ENCODE data around the gene MVD. TPM values are rescaled to one million over a fixed set of nuclear protein-coding genes. Genes with fewer than 3 reads are reported as not detected.

Gene MVD
- total RNA-seq, 1 donor from 2014 or later, result 78.1 TPM

- H3K9me3 Mint-ChIP-seq (ENCODE audit: low read depth), result no peaks in the 10 kb centered on the region
- no peak for TF ChIP-seq CTCF (IDR thresholded peaks at IDR 0.05; ENCODE audit: unreplicated experiment)
- peaks cover 14% of the 10 kb centered on the region for H3K36me3 Mint-ChIP-seq (ENCODE audit: insufficient read depth)
These were observed 36.2 kb downstream of the MVD start for GRCh38 chr16:88626646-88627045.

GRCh38 chr16:88624977-88625576 lies 37.8 kb downstream of the MVD start:
- Mint-ChIP-seq H3K27ac (no peak overlapping the region), H3K4me1 (ENCODE audit: low read depth) (no peaks in the 10 kb centered on the region), H3K27me3 (no peaks in the 10 kb centered on the region), H3K4me3 (ENCODE audit: low read depth) (no peak overlapping the region), H3K9me3 (ENCODE audit: low read depth) (no peaks in the 10 kb centered on the region), H3K36me3 (ENCODE audit: insufficient read depth) (peaks cover 11% of the 10 kb centered on the region)
- TF ChIP-seq CTCF (IDR thresholded peaks at IDR 0.05; ENCODE audit: unreplicated experiment), result no peak
- DNase-seq (ENCODE audit: low spot score, unreplicated experiment), result no peak

More at GRCh38 chr16:88626646-88627045, 36.2 kb downstream of the MVD start:
- Mint-ChIP-seq H3K4me1 (ENCODE audit: low read depth) (no peaks in the 10 kb centered on the region), H3K27ac (no peak overlapping the region), H3K27me3 (no peaks in the 10 kb centered on the region), H3K4me3 (ENCODE audit: low read depth) (no peak overlapping the region)
- no peak for DNase-seq (ENCODE audit: low spot score, unreplicated experiment)

- Mint-ChIP-seq H3K4me3 (ENCODE audit: low read depth) (no peak overlapping the region), H3K4me1 (ENCODE audit: low read depth) (no peaks in the 10 kb centered on the region), H3K9me3 (ENCODE audit: low read depth) (no peaks in the 10 kb centered on the region), H3K27me3 (no peaks in the 10 kb centered on the region), H3K36me3 (ENCODE audit: insufficient read depth) (peaks cover 11% of the 10 kb centered on the region), H3K27ac (no peak overlapping the region)
- no peak for TF ChIP-seq CTCF (IDR thresholded peaks at IDR 0.05; ENCODE audit: unreplicated experiment)
- no peak for DNase-seq (ENCODE audit: low spot score, unreplicated experiment)
These were observed 38.4 kb downstream of the MVD start for GRCh38 chr16:88624481-88624880.

- DNase-seq (ENCODE audit: low spot score, unreplicated experiment), result no peak
- Mint-ChIP-seq H3K4me3 (ENCODE audit: low read depth) (no peak overlapping the region), H3K27ac (no peak overlapping the region), H3K9me3 (ENCODE audit: low read depth) (no peaks in the 10 kb centered on the region), H3K4me1 (ENCODE audit: low read depth) (peaks cover 4% of the 10 kb centered on the region), H3K36me3 (ENCODE audit: insufficient read depth) (peaks cover 13% of the 10 kb centered on the region), H3K27me3 (no peaks in the 10 kb centered on the region)
- TF ChIP-seq CTCF (IDR thresholded peaks at IDR 0.05; ENCODE audit: unreplicated experiment), result no peak
These were observed 39.0 kb downstream of the MVD start for GRCh38 chr16:88623858-88624257.

- Mint-ChIP-seq H3K27ac (no peak overlapping the region), H3K36me3 (ENCODE audit: insufficient read depth) (peaks cover 13% of the 10 kb centered on the region), H3K4me1 (ENCODE audit: low read depth) (peaks cover 14% of the 10 kb centered on the region), H3K4me3 (ENCODE audit: low read depth) (no peak overlapping the region), H3K9me3 (ENCODE audit: low read depth) (no peaks in the 10 kb centered on the region), H3K27me3 (no peaks in the 10 kb centered on the region)
- DNase-seq (ENCODE audit: low spot score, unreplicated experiment), result no peak
- TF ChIP-seq CTCF (IDR thresholded peaks at IDR 0.05; ENCODE audit: unreplicated experiment), result no peak
These were observed 40.0 kb downstream of the MVD start for GRCh38 chr16:88622866-88623265.
